HepG2 (cell line): Measurements from ENCODE around the gene RUNX2. TPM values are rescaled to one million over a fixed set of nuclear protein-coding genes. Genes with fewer than 3 reads are reported as not detected.

Experiments
- ARHGAP35 ChIP-seq: sonication (generic); formaldehyde crosslinking; IDR thresholded peaks from 2 replicates; pipeline ENCODE4 v1.9.0; 2022; ENCODE audit warnings: mild to moderate bottlenecking, inconsistent platforms, moderate library complexity, missing genetic modification reagents, borderline replicate concordance
- ARNT ChIP-seq: fragments of 450-650 bp; IDR thresholded peaks from 2 replicates; pipeline ENCODE4 v1.6.1; 2017
- CCDC6 ChIP-seq: sonication (generic); formaldehyde crosslinking; IDR thresholded peaks from 2 replicates; pipeline ENCODE4 v1.8.1; 2022; ENCODE audit warnings: mild to moderate bottlenecking, missing genetic modification reagents, moderate library complexity
- HNRNPUL1 ChIP-seq: fragments of 200-400 bp; formaldehyde crosslinking; IDR thresholded peaks from 2 replicates; pipeline ENCODE4 v1.6.1; 2017; ENCODE audit warnings: low read depth, mild to moderate bottlenecking, low read length, moderate library complexity
- HOMEZ ChIP-seq: IDR thresholded peaks from 2 replicates; pipeline ENCODE4 v1.6.1; 2016; ENCODE audit warnings: low read depth
- IRF1 ChIP-seq: sonication (generic); formaldehyde crosslinking; IDR thresholded peaks from 2 replicates; pipeline ENCODE4 v1.4.0; 2020; ENCODE audit warnings: low read depth, mild to moderate bottlenecking, missing genetic modification reagents
- KDM4B ChIP-seq: sonication (generic); formaldehyde crosslinking; IDR thresholded peaks from 2 replicates; pipeline ENCODE4 v1.4.0; 2020; ENCODE audit warnings: missing genetic modification reagents
- MTF2 ChIP-seq: sonication (generic); formaldehyde crosslinking; IDR thresholded peaks from 2 replicates; pipeline ENCODE4 v1.5.0; 2020; ENCODE audit warnings: missing genetic modification reagents, borderline replicate concordance
- NBN ChIP-seq: fragments of 450-650 bp; conservative IDR thresholded peaks from 2 replicates; pipeline ENCODE4 v1.6.1; 2017
- NCOA1 ChIP-seq: sonication (generic); formaldehyde crosslinking; IDR thresholded peaks from 2 replicates; pipeline ENCODE4 v1.9.0; 2021; ENCODE audit warnings: missing genetic modification reagents
- NFKBIZ ChIP-seq: IDR thresholded peaks from 2 replicates; pipeline ENCODE4 v1.6.1; 2018; ENCODE audit warnings: missing genetic modification reagents, missing compliant biosample characterization
- PAF1 ChIP-seq: IDR thresholded peaks from 2 replicates; pipeline ENCODE4 v1.6.1; 2016; ENCODE audit warnings: missing genetic modification reagents, missing compliant biosample characterization
- PAXIP1 ChIP-seq: sonication (generic); formaldehyde crosslinking; conservative IDR thresholded peaks from 2 replicates; pipeline ENCODE4 v1.4.0; 2020; ENCODE audit warnings: mild to moderate bottlenecking, missing genetic modification reagents, moderate library complexity
- POLR2AphosphoS2 ChIP-seq: IDR thresholded peaks from 2 replicates; pipeline ENCODE4 v1.6.1; 2011; ENCODE audit warnings: low read depth, low read length, improper control_type of control experiment
- SOX6 ChIP-seq, 2 experiments: fragments of 450-650 bp in 1 of 2; sonication (generic) in 1 of 2; formaldehyde crosslinking in 1 of 2; IDR thresholded peaks; 2 replicates each; pipeline versions ENCODE4 v1.4.0 to v1.6.1; 2017 to 2020; ENCODE audit warnings: antibody characterized with exemption in 1 of 2, mild to moderate bottlenecking in 1 of 2, missing genetic modification reagents in 1 of 2
- SRY ChIP-seq: sonication (generic); formaldehyde crosslinking; IDR thresholded peaks from 2 replicates; pipeline ENCODE4 v1.8.0; 2022; ENCODE audit warnings: mild to moderate bottlenecking, missing genetic modification reagents
- TARDBP ChIP-seq: sonication (generic); formaldehyde crosslinking; IDR thresholded peaks from 2 replicates; pipeline ENCODE4 v1.8.0; 2022; ENCODE audit warnings: mild to moderate bottlenecking, missing genetic modification reagents
- U2AF2 ChIP-seq: fragments of 200-400 bp; formaldehyde crosslinking; IDR thresholded peaks from 2 replicates; pipeline ENCODE4 v1.6.1; 2017; ENCODE audit warnings: low read depth, mild to moderate bottlenecking, low read length
- ZFP36L1 ChIP-seq: sonication (generic); formaldehyde crosslinking; IDR thresholded peaks from 2 replicates; pipeline ENCODE4 v1.8.0; 2022; ENCODE audit warnings: mild to moderate bottlenecking, missing genetic modification reagents, moderate library complexity
- ZNF280B ChIP-seq: sonication (generic); formaldehyde crosslinking; IDR thresholded peaks from 2 replicates; pipeline ENCODE4 v1.5.0; 2020; ENCODE audit warnings: missing genetic modification reagents, mild to moderate bottlenecking, borderline replicate concordance
- ZNF329 ChIP-seq: sonication (generic); formaldehyde crosslinking; IDR thresholded peaks from 2 replicates; pipeline ENCODE4 v1.9.0; 2021; ENCODE audit warnings: low read depth, mild to moderate bottlenecking, missing genetic modification reagents
- ZNF431 ChIP-seq: sonication (generic); formaldehyde crosslinking; IDR thresholded peaks from 2 replicates; pipeline ENCODE4 v1.9.0; 2022; ENCODE audit warnings: missing genetic modification reagents, low read depth, mild to moderate bottlenecking, borderline replicate concordance
- ZNF547 ChIP-seq: sonication (generic); formaldehyde crosslinking; IDR thresholded peaks from 2 replicates; pipeline ENCODE4 v1.5.1; 2020; ENCODE audit warnings: mild to moderate bottlenecking, missing genetic modification reagents
- ZNF549 ChIP-seq: sonication (generic); formaldehyde crosslinking; IDR thresholded peaks from 2 replicates; pipeline ENCODE4 v1.5.0; 2020; ENCODE audit warnings: missing genetic modification reagents
- polyA plus RNA-seq, 8 experiments: library from polyadenylated mRNA; depleted of rRNA in 3 of 8; stranded (reverse) in 7 of 8; unstranded in 1 of 8; fragments of >200 nt; fragmentation: Illumina TruSeq in 4 of 8; extraction: Trizol in 4 of 8; gene quantifications; 2 replicates each; pipeline versions ENCODE4 v1.2.1 to v1.2.3, GENCODE V29; 2011 to 2016; ENCODE audit warnings: low read depth in 4 of 8, missing spikeins in 1 of 8, mixed read lengths in 1 of 8; ENCODE audit not compliant: insufficient read depth in 1 of 8
- total RNA-seq, 5 experiments: library from RNA; depleted of rRNA; stranded (reverse); fragments of >200 nt; fragmentation: Illumina TruSeq; extraction: Trizol; gene quantifications; 2 replicates each; pipeline ENCODE4 v1.2.3, GENCODE V29; 2016; ENCODE audit warnings: low read depth in 1 of 5

RUNX2 gene
- total and polyA plus RNA-seq, 2 of the 13 experiments (the other 11 are each of a cell fraction or from before 2014, with no cell fraction given) = not detected

GRCh38 chr6:45445749-45446549 is 117.8 kb downstream of the RUNX2 start (continued):
- TF ChIP-seq SRY (CRISPR knock-in tag) (peak; percentile 66; the same call in 1 of the 2 replicates), POLR2AphosphoS2 (no peak), ZNF280B (no peak), ZFP36L1 (peak; percentile 95; the same call in 1 of the 2 replicates), ARNT (no peak), NBN (no peak), U2AF2 (no peak), KDM4B (peak; percentile 97), ZNF431 (peak; percentile 81; the same call in 1 of the 2 replicates), IRF1 (CRISPR knock-in tag) (no peak), HOMEZ (CRISPR knock-in tag) (peak; percentile 94), ZNF329 (no peak), HNRNPUL1 (no peak), ARHGAP35 (CRISPR knock-in tag) (no peak), CCDC6 (CRISPR knock-in tag) (peak; percentile 94), TARDBP (CRISPR knock-in tag) (peak; percentile 95), SOX6 (IDR thresholded peaks at IDR 0.05) (no peak), SOX6 (CRISPR knock-in tag; IDR thresholded peaks at IDR 0.05) (peak; percentile 93), NCOA1 (no peak), PAXIP1 (peak; percentile 84), ZNF547 (CRISPR knock-in tag) (no peak), ZNF549 (CRISPR knock-in tag) (no peak), NFKBIZ (peak; percentile 98), MTF2 (CRISPR knock-in tag) (no peak), PAF1 (CRISPR knock-in tag) (no peak)
